Keratinocyte (primary cell): ENCODE measurements around the gene GUK1. TPM values are rescaled to one million over a fixed set of nuclear protein-coding genes. Genes with fewer than 3 reads are reported as not detected.

ENCODE experiments used
- DNase-seq: peaks from one replicate; pipeline ENCODE4 v3.0.0-alpha.2; 2011; ENCODE audit warnings: low read depth, missing footprints, low spot score
- FAIRE-seq: peaks from 2 replicates; lab custom pipeline; 2011; peaks lifted over from hg19 to GRCh38; lab: Jason Lieb, UNC
- H2AFZ ChIP-seq: 2 replicates; pipeline ENCODE4 v1.6.0; 2012; ENCODE audit warnings: low read length, control low read depth, inconsistent platforms; ENCODE audit not compliant: control insufficient read depth
- H3K27ac ChIP-seq: 2 replicates; pipeline ENCODE4 v1.5.1; 2011; ENCODE audit warnings: low read length; ENCODE audit not compliant: control insufficient read depth, insufficient read depth
- H3K27me3 ChIP-seq: 3 replicates; pipeline ENCODE4 v1.6.0; 2011; ENCODE audit warnings: low read length; ENCODE audit not compliant: control insufficient read depth, insufficient read depth; ENCODE audit errors: extremely low read depth
- H3K36me3 ChIP-seq, 2 experiments: 2 replicates in 1 of 2; 3 replicates in 1 of 2; pipeline ENCODE4 v1.5.1; 2011; ENCODE audit warnings: low read length in 2 of 2, mild to moderate bottlenecking in 1 of 2; ENCODE audit not compliant: control insufficient read depth in 2 of 2, insufficient read depth in 2 of 2; ENCODE audit errors: extremely low read depth in 1 of 2
- H3K4me1 ChIP-seq: 3 replicates; pipeline ENCODE4 v1.5.1; 2011; ENCODE audit warnings: low read length; ENCODE audit not compliant: control insufficient read depth, insufficient read depth; ENCODE audit errors: extremely low read depth
- H3K4me2 ChIP-seq: 3 replicates; pipeline ENCODE4 v1.6.0; 2011; ENCODE audit warnings: low read depth, low read length; ENCODE audit not compliant: control insufficient read depth, insufficient read depth; ENCODE audit errors: extremely low read depth
- H3K4me3 ChIP-seq, 3 experiments: fragments of 200-600 bp in 1 of 3; sonication (generic) in 1 of 3; 2 replicates in 2 of 3; 3 replicates in 1 of 3; pipeline ENCODE4 v1.5.1; 2011 to 2016; ENCODE audit warnings: low read length in 3 of 3, mild to moderate bottlenecking in 3 of 3, control low read depth in 2 of 3, inconsistent platforms in 1 of 3, low read depth in 1 of 3, mixed read lengths in 1 of 3, mixed run types in 1 of 3, moderate library complexity in 1 of 3; ENCODE audit not compliant: control insufficient read depth in 2 of 3, insufficient read depth in 2 of 3; ENCODE audit errors: extremely low read depth in 1 of 3
- H3K79me2 ChIP-seq: 2 replicates; pipeline ENCODE4 v1.6.0; 2012; ENCODE audit warnings: low read length; ENCODE audit not compliant: control insufficient read depth, insufficient read depth
- H3K9ac ChIP-seq: 3 replicates; pipeline ENCODE4 v1.6.0; 2011; ENCODE audit warnings: low read length; ENCODE audit not compliant: control insufficient read depth, insufficient read depth; ENCODE audit errors: extremely low read depth
- H3K9me1 ChIP-seq: 3 replicates; pipeline ENCODE4 v1.6.0; 2011; ENCODE audit warnings: low read length; ENCODE audit not compliant: control insufficient read depth, insufficient read depth; ENCODE audit errors: extremely low read depth
- H3K9me3 ChIP-seq: 2 replicates; pipeline ENCODE4 v1.5.1; 2012; ENCODE audit warnings: low read depth, low read length; ENCODE audit not compliant: control insufficient read depth
- H4K20me1 ChIP-seq: 3 replicates; pipeline ENCODE4 v1.6.0; 2011; ENCODE audit warnings: low read length; ENCODE audit not compliant: control insufficient read depth, insufficient read depth; ENCODE audit errors: extremely low read depth
- CTCF ChIP-seq, 3 experiments: IDR thresholded peaks in 1 of 3; conservative IDR thresholded peaks in 1 of 3; optimal IDR thresholded peaks in 1 of 3; 2 replicates in 2 of 3; 3 replicates in 1 of 3; pipeline versions ENCODE3 to v1.5.1; 2011; ENCODE audit warnings: low read length in 3 of 3, mild to moderate bottlenecking in 3 of 3, moderate library complexity in 2 of 3, control low read depth in 1 of 3, inconsistent platforms in 1 of 3; ENCODE audit not compliant: insufficient read depth in 2 of 3; ENCODE audit errors: extremely low read depth in 1 of 3
- EZH2 ChIP-seq: IDR thresholded peaks from one replicate; pipeline ENCODE4 v1.6.1; 2012; ENCODE audit warnings: inconsistent platforms, mild to moderate bottlenecking, low read length, moderate library complexity
- dilution Hi-C: fragments of 300-500 bp; cut with MboI; formaldehyde crosslinking; loops from one replicate; pipeline ENCODE4 v1.7.0; 2020; ENCODE audit warnings: low sequenced_read_pairs; ENCODE audit not compliant: extremely low pct_ligation_motif_present
- polyA plus RNA-seq, 5 experiments: library from polyadenylated mRNA; depleted of rRNA in 3 of 5; stranded (reverse) in 3 of 5; stranded (forward) in 1 of 5; unstranded in 1 of 5; fragments of >200 nt; gene quantifications; 1 replicate in 1 of 5; 2 replicates in 3 of 5; 3 replicates in 1 of 5; pipeline versions ENCODE4 v1.2.1 to v1.2.3, GENCODE V29; 2011 to 2012; ENCODE audit warnings: missing spikeins in 2 of 5, low read depth in 1 of 5, low replicate concordance in 1 of 5

GUK1 gene
- polyA plus RNA-seq, 1 donor (not counting 4 experiments of a cell fraction or from before 2014, with no cell fraction given), result 450 TPM

DNA sequence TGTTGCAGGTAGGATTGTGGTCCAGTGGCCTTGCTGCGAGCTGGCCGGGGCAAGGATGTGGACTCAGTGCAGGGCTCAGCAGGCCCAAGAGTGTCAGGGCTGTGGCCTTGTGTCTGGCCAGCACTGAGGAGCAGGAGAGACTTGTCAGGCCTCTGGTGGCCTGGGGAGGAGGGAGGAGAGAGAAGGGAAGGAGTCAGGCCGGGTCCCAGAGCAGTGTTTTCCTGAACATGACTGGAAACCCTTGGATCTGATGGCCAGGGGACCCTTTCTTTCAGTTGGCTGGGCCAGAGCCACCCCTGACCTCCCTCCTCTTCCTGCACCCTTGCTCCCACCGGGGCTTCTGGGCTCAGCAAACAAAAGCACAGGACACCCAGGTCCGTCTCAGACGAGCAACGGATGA lies 30.6 kb downstream of the GUK1 start:
- Histone ChIP-seq H3K4me1 (peaks cover 12% of the 10 kb centered on the region), H3K9ac (no peak overlapping the region), H3K79me2 (peaks cover 36% of the 10 kb centered on the region), H3K27me3 (no peaks in the 10 kb centered on the region), H3K27ac (no peak overlapping the region), H3K4me2 (no peak overlapping the region), H2AFZ (no peak overlapping the region), H3K9me3 (no peaks in the 10 kb centered on the region), H3K4me3 (no peak overlapping the region), H3K36me3 (peaks cover 0 to 3% of the 10 kb centered on the region in 2 experiments), H4K20me1 (peaks cover 3% of the 10 kb centered on the region), H3K9me1 (no peaks in the 10 kb centered on the region)
- FAIRE-seq (no peak), DNase-seq (no peak)
- dilution Hi-C loops, result no loop called here
- no peak for TF ChIP-seq EZH2
- no peak for TF ChIP-seq CTCF (optimal IDR thresholded peaks at IDR 0.05 in 1 of 3, IDR thresholded peaks at IDR 0.05 in 1 of 3, conservative IDR thresholded peaks at IDR 0.05 in 1 of 3; ENCODE audit: extremely low read depth in 1 of 3, insufficient read depth in 2 of 3, low read length in 3 of 3)

DNA sequence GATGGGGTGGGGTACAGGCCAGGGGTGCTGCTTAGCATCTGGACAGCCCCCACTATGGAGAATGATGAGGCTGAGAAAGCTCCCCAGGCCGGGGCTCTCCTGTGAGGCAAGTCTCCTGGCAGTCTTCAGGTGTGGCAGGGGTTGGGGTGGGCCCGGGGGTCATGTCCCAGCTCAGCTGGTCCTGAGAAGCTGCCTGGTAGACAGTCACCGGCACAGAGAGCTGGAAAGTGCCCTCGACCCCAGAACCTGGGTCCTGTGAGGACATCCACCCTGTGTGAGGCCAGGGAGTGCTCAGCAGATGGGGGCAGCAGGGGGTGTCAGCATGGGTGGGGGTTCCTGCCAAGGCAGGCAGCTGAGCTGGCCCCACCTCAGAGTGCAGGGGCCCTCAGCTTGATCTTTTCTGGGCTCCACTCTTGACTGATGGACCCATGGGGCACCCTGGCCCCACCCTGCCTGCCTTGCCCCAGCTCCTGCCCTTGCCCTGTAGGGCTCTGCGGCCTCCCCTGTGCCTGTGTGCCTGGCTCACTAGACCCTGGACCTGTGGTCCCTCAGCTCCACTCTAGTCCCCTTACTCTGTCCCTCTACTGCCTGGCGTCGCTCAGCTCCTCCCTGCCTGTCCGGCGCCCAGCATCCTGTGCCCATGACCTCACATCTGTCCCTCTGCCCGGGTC lies 31.3 kb downstream of the GUK1 start:
- DNase-seq, result no peak
- Histone ChIP-seq H3K9ac (no peak overlapping the region), H3K79me2 (peaks cover 34% of the 10 kb centered on the region)

More for the DNA sequence above, 31.3 kb downstream of the GUK1 start:
- H3K9me3 ChIP-seq, result no peaks in the 10 kb centered on the region
- H3K4me1 ChIP-seq, result peaks cover 12% of the 10 kb centered on the region
- H3K9me1 ChIP-seq, result no peaks in the 10 kb centered on the region
- no peak overlapping the region for H3K4me3 ChIP-seq
- peaks cover 3% of the 10 kb centered on the region for H4K20me1 ChIP-seq
- no peak overlapping the region for H3K27ac ChIP-seq
- dilution Hi-C loops, result no loop called here
- H3K4me2 ChIP-seq, result no peak overlapping the region
- no peak for FAIRE-seq
- no peaks in the 10 kb centered on the region for H3K27me3 ChIP-seq
- TF ChIP-seq CTCF (optimal IDR thresholded peaks at IDR 0.05 in 1 of 3, IDR thresholded peaks at IDR 0.05 in 1 of 3, conservative IDR thresholded peaks at IDR 0.05 in 1 of 3; ENCODE audit: extremely low read depth in 1 of 3, insufficient read depth in 2 of 3, low read length in 3 of 3) (no peak), EZH2 (no peak)
- H3K36me3 ChIP-seq, result peaks cover 0 to 3% of the 10 kb centered on the region in 2 experiments
- no peak overlapping the region for H2AFZ ChIP-seq
